GM10248 (cell line): Measurements from ENCODE around the gene APOLD1.
A peak's percentile ranks its signal among the peaks of the same experiment; 100 is the strongest.
"Not testable (repeated sequence)": the region's sequence is repeated elsewhere in the genome, so short reads cannot be mapped to it uniquely, and the experiment has no call there.

Source experiments
- CTCF ChIA-PET: fragments of 300-600 bp; sonication (Branson Sonifier 250); formaldehyde crosslinking; extraction: SDS; loops from one replicate; lab custom pipeline; 2021; ENCODE audit warnings: antibody characterized with exemption; lab: Yijun Ruan, JAX
- POLR2A ChIA-PET: fragments of 350-650 bp; sonication (Branson Sonifier 250); formaldehyde crosslinking; extraction: SDS; loops from one replicate; lab custom pipeline; 2020; ENCODE audit warnings: antibody characterized with exemption; lab: Yijun Ruan, JAX
- DNase-seq: peaks from one replicate; pipeline ENCODE4 v3.0.0; 2012; ENCODE audit errors: extremely low spot score
- CTCF ChIP-seq: IDR thresholded peaks from 2 replicates; pipeline ENCODE4 v1.5.1; 2012; ENCODE audit warnings: mild to moderate bottlenecking, low read depth; ENCODE audit errors: extremely low read depth, missing control alignments, control extremely low read depth

The APOLD1 gene

GRCh38 chr12:12784911-12785814 is at the start of gene APOLD1:
Gene APOLD1 (plus strand): TSS chr12:12785659. CDS start chr12:12785692, 33 bp downstream.
- no peak for TF ChIP-seq CTCF
- DNase-seq, result no peak
- POLR2A ChIA-PET, result no interaction called here
- CTCF ChIA-PET, result interaction anchor here (1.9 to 2.2 kb wide), 2 partner anchors 48 to 427 kb away, joined by 5 to 10 read pairs; no protein-coding TSS in a partner anchor

GRCh38 chr12:12736759-12737676 is 48.4 kb upstream of the APOLD1 start:
- peak; percentile 52 for TF ChIP-seq CTCF
- no peak for DNase-seq
- POLR2A ChIA-PET, result interaction anchor here (0.7 to 0.8 kb wide), 4 partner anchors 21 to 1048 kb away, joined by 3 read pairs; partner anchors contain the start of genes GPR19 and GPRC5A
- CTCF ChIA-PET, result interaction anchor here (0.6 to 5.6 kb wide), 57 partner anchors 10 to 659 kb away, joined by 3 to 72 read pairs (median 4); partner anchors contain the start of genes APOLD1, BORCS5, CDKN1B and DDX47

- POLR2A ChIA-PET, DNase-seq: not testable (repeated sequence)
- CTCF ChIA-PET, result interaction anchor here (0.9 to 5.6 kb wide), 18 partner anchors 9 to 603 kb away, joined by 3 to 72 read pairs (median 9); partner anchors contain the start of gene DDX47
Measured at GRCh38 chr12:12738152-12738551, 47.3 kb upstream of the APOLD1 start.

GRCh38 chr12:12741660-12742059 is 43.8 kb upstream of the APOLD1 start:
- CTCF ChIA-PET, result interaction anchor here (0.8 to 1.1 kb wide), 3 partner anchors 46 to 365 kb away, joined by 3 read pairs; no protein-coding TSS in a partner anchor
- POLR2A ChIA-PET, result no interaction called here
- no peak for DNase-seq
- TF ChIP-seq CTCF, result no peak

- ChIA-PET CTCF (interaction anchor here (1.2 to 4.4 kb wide), 2 partner anchors 8 to 35 kb away, joined by 3 to 64 read pairs; no protein-coding TSS in a partner anchor), POLR2A (no interaction called here)
- DNase-seq, result no peak
- TF ChIP-seq CTCF, result no peak
Measured at GRCh38 chr12:12744546-12745305, 40.7 kb upstream of the APOLD1 start.

- ChIA-PET POLR2A (no interaction called here), CTCF (interaction anchor here (1.2 to 4.4 kb wide), 2 partner anchors 9 to 34 kb away, joined by 3 to 64 read pairs; no protein-coding TSS in a partner anchor)
- no peak for DNase-seq
- TF ChIP-seq CTCF, result no peak
Measured at GRCh38 chr12:12745576-12746211, 39.8 kb upstream of the APOLD1 start.
